HL-60/S4 (cell line): ENCODE data around the gene R3HDM4.

Experiments
- in situ Hi-C: fragments of 300-500 bp; cut with MboI; formaldehyde crosslinking; loops from 2 replicates; pipeline ENCODE4 v1.14.3; 2022; ENCODE audit warnings: low sequenced_read_pairs

R3HDM4 gene

GRCh38 chr19:918152-918437, 5.1 kb upstream of the R3HDM4 start:
- in situ Hi-C loops = no loop called here

DNA sequence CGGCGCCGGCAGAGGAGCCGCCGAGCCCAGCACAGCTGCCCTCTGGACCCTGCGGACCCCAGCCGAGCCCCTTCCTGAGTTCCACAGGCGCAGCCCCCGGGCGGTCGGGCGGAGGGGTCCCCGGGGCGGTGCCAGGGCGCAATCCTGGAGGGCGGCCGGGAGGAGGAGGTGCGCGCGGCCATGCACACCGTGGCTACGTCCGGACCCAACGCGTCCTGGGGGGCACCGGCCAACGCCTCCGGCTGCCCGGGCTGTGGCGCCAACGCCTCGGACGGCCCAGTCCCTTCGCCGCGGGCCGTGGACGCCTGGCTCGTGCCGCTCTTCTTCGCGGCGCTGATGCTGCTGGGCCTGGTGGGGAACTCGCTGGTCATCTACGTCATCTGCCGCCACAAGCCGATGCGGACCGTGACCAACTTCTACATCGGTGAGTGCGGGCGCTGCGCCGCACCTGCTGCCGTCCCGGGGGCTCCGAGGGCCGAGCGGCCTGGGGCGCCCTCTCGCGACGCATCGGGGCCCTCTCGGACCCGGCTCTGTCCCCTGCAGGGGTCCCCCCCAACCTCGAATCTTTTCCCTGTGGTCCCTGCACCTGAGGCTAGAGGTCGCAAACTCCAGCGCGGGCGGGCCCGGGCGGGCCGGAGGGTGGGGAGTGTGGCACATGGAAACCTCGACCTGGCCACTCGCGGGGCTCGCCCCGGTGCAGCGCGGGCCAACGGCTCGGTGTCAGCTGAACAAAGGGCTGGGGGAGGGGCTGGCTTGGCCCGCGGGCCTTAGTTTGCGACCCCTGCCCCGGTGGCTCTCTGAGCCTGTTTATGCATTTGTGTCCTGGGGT, 4.5 kb upstream of the R3HDM4 start, which contains the start of gene KISS1R:
TSS of gene KISS1R (plus strand) at position 11 of the 829 bp plus-strand sequence. CDS start at position 181, 170 bp downstream.
- in situ Hi-C loops = no loop called here

DNA sequence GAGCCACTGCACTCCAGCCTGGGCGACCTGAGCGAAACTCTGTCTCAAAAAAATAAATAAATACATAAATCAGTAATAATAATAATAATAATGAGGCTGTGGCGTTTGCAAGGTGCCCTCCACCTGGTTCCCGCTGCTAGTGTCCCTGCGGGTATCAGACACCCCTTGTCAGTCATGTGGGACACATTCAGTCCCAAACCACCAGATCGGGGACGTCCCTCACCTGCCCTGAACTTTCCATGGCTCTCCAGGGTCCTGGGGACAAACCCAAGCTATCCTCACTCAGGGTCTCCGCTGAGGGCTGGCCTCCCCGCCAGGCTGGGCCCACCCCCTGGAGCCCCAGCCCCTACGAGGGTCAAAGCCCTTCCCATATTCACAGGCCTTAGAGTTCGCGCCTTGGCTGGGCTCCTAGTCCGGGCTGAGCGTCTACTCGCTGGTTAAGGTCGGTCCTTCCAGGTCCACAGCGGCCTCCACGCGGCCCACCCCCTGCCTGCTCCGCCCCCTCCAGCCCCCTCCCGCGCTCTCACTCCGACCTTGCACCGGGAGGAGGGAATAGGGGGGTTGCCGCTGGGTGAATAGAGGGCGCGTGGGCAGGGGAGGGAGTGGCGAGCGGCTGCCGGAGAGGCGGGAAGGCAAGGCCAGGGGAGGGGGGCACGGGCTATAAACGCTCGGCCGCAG, 3.8 kb upstream of the R3HDM4 start:
- in situ Hi-C loops = no loop called here

- in situ Hi-C loops = no loop called here
Observed at GRCh38 chr19:912181-913079, 589 bp downstream of the R3HDM4 start.

DNA sequence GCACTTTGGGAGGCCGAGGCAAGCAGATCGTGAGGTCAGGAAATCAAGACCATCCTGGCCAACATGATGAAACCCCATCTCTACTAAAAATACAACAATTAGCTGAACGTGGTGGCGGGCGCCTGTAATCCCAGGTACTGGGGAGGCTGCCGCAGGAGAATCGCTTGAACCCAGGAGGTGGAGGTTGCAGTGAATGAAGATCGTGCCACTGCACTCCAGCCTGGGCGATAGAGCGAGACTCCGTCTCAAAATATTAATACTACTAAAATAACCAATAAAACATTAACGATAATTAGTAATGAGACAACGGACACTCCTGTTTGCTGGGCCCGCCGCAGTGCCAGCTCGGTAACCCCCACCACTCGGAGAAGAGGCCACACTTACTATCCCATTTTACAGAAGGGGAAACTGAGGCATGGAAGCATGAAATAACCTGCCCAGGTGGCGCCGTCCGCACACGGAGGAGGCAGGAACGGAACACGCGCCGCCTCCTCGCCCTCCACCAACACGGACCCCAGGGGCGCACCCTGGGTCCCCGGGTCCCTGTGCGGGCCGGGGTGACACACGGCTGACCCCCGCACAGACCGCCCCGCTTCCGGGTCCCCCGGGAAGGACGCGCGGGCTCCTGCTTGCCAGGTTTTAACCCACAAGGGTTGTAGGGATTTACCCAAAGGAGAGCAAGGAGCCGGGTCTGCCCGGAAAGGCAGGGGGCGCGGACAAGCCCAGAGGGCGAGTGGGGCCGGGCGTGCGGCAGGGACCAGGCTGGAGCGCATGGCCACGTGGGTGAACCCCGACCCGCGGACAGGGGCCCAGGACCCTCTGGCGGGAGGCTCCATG, 1.6 kb downstream of the R3HDM4 start:
- in situ Hi-C loops = no loop called here

- in situ Hi-C loops = no loop called here
Observed at GRCh38 chr19:907183-907853, 5.7 kb downstream of the R3HDM4 start.

- in situ Hi-C loops = no loop called here
Observed at GRCh38 chr19:906480-906879, 6.5 kb downstream of the R3HDM4 start.

GRCh38 chr19:904545-904944, 8.5 kb downstream of the R3HDM4 start:
- in situ Hi-C loops = no loop called here

GRCh38 chr19:903266-903797, 9.7 kb downstream of the R3HDM4 start:
- in situ Hi-C loops = no loop called here

- in situ Hi-C loops = no loop called here
Observed at GRCh38 chr19:902446-903226, 10.4 kb downstream of the R3HDM4 start.

- in situ Hi-C loops = no loop called here
Observed at GRCh38 chr19:902093-902370, 11.0 kb downstream of the R3HDM4 start.

GRCh38 chr19:901216-902092, 11.6 kb downstream of the R3HDM4 start:
- in situ Hi-C loops = no loop called here

DNA sequence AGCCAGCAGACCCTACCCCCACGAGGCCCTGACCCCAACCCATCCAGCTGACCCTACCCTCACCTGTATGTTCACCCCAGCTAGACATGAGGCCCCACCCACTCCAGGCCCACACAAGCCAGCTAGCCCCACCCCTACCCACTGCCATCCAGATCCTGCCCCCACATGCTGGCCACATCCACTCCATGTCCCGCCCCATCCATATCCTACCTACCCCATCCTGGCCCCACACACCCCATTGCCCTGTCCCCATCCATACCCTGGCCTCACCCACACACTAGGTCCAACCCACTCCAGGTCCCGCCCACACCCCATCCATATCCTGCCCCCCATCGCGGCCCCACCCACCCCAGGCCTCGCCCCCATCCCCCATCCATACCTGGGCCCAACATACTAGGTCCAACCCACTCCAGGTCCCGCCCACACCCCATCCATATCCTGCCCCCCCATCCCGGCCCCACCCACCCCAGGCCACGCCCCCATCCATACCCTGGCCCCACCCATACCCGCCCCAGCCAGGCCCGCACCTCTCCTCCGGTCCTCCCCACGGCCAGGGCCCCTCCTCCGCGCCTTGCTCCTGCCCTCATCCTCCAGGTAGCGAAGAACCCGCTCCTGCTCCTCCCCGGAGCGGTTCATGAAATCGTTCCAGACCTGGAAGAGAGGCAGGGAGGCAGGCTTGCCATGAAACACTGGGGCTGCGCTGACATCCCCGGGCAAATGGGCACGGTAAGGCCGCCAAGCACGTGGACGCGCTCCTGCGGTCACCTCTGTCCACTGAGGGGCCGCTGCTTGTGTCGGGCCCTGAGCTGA, 12.5 kb downstream of the R3HDM4 start:
- in situ Hi-C loops = no loop called here

DNA sequence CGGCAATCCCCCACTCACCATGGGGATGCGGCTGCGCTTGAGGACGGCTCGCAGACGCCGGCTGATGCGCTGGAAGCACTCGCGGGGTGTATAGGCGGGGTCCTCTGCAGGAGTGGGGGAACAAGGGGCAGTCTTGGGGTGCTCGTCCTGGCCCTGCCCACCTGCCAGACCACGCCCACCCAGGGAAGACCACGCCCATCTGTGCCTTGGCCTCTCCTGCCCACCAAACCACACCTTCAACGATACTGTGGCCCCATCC, 13.0 kb downstream of the R3HDM4 start:
- in situ Hi-C loops = no loop called here

GRCh38 chr19:899336-900042, 13.5 kb downstream of the R3HDM4 start:
- in situ Hi-C loops = no loop called here

- in situ Hi-C loops = no loop called here
Observed at GRCh38 chr19:898663-899062, 14.4 kb downstream of the R3HDM4 start.

DNA sequence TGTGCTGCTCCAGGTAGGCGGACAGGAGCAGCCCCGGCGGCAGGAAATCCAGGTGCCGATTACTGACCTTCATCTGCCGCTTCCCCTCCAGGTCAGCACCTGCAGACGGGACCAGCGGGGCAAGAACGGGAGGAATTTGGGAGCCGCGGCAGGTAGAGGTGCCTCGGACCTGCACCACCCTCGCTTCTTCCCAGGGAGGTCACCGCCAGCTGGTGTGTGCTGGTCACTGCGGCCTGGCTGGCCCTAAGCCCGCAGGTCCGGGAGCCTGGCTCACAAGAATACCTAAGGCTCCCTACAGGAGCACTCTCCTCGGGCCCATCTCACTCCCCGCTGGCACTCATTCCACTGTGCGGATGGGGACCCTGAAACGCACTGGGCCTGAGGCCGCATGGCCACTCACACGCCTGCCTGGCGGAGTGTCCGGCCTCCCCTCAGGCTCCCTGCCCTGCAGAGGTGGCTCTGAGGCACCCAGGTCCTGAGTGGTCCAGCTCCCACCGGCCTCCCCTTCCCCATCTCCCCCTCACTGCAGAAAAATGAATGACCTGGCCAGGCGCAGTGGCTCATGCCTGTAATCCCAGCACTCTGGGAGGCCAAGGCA, 15.5 kb downstream of the R3HDM4 start:
- in situ Hi-C loops = no loop called here
